Middle frontal gyrus (tissue), 1 donor: Measurements from ENCODE around the gene RANBP17.

Source experiments
- DNase-seq: peaks from one replicate; pipeline ENCODE4 v3.0.0-alpha.2; 2015; ENCODE audit warnings: low spot score; ENCODE audit errors: extremely low spot score

Gene RANBP17

GRCh38 chr5:171315386-171315891, 453.6 kb downstream of the RANBP17 start:
- DNase-seq, result no peak

- no peak for DNase-seq
These were observed 454.1 kb downstream of the RANBP17 start for GRCh38 chr5:171315925-171316257.

DNA sequence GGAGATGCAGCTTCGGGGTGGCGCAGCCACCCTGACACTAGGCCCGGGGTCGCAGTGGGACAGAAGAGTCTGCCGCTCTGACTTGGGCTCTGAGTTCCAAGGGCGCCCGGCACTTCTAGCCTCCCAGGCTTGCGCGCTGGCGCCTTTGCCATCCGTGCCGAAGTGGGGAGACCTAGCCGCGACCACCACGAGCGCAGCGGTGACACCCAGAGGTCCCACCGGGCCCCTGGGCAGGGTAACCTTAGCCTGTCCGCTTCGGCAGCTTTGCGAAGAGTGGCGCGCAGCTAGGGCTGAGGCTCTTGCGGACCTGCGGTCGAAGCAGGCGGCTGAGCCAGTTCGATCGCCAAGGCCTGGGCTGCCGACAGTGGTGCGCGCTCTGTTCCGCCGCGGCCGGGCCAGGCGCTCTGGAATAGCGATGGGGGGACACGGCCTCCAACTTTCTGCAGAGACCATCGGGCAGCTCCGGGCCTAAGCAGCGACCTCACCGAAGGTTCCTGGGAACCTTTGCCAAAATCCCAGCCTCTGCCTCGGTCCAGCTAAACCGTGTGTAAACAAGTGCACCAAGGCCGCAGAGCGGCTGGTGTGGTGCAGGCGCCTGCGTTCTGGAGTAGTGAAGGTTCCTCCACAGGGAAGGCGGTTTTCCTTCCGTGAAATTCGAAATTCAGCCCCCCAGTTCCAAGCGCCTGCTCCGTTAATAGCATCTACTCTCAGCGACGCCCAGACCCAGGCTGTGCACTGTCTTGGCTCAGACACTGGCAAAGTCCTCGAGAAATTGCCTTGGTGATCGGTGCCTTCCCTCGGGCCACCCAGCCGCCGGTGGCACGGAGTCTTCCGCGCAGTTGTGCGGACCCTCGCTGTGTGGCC, 454.7 kb downstream of the RANBP17 start:
- no peak for DNase-seq

DNA sequence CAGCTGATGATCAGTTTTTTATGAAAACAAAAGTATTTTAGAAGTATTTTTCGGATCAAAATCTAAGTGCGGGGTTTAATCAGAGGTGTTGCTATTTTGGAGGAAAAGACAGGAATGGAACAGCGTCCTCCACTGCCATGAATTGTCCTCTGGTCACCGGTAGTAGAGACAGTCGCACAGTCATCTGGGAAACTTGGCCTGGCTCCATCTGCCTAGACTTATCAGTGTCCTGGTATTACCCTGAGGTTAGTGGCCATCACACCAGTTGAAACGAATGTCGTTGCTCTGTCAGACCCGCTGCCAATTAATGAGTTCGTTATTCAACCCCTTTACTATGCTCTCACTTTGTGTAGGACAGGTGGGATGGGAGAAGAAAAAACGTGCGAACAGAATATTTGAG, 455.4 kb downstream of the RANBP17 start:
- no peak for DNase-seq

DNA sequence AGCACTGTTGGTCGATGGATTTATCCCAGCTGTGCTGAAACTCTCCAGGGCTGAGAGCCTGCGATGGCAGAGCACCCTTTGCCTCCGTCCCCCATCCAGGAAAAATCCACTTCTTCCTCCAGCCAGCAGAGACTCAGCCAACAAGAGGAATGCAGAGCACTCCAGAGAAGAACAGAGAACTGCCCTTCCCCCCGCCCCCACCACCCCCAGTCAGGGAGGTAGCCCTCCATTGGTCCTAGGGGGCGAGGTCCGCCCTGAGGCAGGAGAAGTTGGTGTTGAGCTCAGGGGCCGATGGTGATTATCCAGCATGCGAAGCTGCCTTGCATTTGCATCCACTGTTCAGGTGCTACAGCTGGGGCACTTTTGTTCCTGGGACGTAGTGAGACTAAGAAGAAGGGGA, 456.2 kb downstream of the RANBP17 start:
- DNase-seq, result no peak

DNA sequence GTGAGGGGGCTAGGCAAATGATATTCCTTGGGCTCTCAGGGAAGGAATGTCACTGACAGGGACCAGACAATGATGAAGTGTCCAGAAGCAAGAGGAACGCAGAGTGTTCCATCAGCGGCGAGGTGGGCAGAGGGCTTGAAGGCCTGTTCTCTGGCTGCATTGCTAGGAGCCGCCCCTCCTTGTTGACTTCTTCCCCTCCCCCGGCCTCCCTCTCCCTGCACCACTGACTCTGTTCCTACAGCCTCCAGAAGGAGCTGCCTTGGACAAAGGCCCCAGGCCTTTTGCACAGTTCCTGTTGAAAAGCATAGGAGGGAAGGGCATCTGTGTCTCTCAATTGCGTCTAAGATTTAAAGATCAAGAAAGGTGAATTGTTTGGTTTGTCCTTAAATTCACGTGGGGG, 459.6 kb downstream of the RANBP17 start:
- no peak for DNase-seq

DNA sequence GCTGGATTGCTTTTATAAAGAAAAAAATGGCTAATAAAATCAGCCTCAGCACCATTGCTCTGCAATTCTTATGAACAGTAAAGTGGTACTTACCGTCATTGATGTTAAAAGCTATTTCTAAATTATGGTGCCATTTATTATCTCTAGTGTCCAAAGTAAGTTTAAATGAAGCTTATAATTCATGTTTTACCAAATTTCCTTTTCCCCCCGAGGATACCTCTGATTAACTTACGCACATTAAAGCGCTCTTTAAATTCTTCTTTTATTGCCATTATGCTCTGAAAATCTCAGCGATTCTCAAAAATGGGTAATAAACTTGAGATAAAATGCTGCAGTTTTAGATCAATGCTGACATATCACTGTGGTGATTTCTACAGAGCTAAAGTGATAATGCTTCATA, 460.7 kb downstream of the RANBP17 start:
- DNase-seq, result no peak

GRCh38 chr5:171323007-171323406, 461.2 kb downstream of the RANBP17 start:
- DNase-seq, result no peak

GRCh38 chr5:171323806-171324632, 462.2 kb downstream of the RANBP17 start:
- DNase-seq, result no peak

- no peak for DNase-seq
These were observed 468.2 kb downstream of the RANBP17 start for GRCh38 chr5:171330021-171330420.

- no peak for DNase-seq
These were observed 473.8 kb downstream of the RANBP17 start for GRCh38 chr5:171335616-171336015.

DNA sequence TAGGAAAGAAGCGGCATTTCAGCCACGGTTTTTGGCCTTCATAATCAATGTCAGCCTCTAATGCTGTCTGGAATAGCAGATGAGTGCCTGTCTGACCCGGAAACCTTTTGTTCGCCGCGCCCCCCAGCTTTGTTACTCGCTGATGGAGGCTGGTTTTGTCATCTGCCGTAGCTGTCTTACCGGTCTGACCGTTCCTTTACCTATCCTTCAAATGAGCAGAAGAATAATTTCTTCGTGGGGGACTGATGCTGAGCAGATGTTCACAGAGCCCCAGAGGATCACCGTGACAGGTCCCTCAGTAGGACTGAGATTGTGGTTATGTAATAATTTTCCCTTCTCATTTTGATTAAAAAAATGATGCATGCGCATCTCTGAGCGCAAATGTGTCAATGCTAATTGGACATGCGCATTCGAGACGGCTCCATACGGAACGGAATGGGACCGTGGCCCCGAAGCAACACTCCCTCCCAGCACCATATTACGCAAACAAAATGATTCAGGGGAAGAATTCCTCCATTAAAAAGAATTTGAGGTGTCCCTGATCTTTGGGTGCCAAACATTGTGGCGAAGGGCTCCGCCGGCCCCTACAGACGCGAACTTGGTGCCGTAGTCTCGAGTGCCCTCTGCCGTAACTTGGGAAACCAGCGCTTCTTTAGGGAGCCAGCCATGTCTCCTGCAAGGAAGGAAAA, 474.8 kb downstream of the RANBP17 start:
- peak; percentile 14 for DNase-seq

DNA sequence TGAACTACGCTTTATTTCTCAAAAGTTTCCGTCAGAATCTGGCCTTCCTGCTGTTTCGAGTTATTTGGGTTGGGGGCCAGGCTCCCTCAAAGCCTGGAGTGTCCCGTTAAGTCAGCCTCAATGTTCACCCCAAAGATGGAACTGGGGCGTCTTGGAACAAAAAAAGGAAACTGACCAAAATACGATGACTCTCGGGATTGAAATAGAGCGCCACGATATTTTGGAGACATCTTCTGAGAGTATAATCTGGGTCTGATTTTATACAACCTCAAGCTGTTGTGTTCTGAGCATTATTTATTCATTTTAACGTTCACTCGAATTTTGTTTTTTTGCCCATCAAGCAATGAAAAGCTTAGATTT, 475.4 kb downstream of the RANBP17 start:
- no peak for DNase-seq

GRCh38 chr5:171340042-171340441, 478.2 kb downstream of the RANBP17 start:
- no peak for DNase-seq

DNA sequence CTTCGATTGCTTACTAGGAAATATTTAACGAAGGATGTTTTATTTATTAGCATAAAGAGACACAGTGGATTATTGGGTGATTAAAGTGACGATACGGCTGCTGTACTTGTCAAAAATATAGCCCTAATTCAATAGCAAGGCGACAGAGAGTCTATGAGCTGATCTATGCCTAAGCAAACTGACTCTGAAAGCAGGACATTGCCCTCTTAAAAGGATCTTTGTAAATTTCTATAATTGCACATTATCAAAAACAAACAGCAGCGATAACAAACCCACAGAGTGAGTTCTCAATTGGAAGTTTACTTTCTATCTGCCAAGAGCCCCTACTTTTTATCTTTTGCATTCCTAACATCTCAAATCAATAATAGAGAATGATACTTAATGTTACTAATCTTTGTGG, 478.7 kb downstream of the RANBP17 start:
- DNase-seq, result no peak

DNA sequence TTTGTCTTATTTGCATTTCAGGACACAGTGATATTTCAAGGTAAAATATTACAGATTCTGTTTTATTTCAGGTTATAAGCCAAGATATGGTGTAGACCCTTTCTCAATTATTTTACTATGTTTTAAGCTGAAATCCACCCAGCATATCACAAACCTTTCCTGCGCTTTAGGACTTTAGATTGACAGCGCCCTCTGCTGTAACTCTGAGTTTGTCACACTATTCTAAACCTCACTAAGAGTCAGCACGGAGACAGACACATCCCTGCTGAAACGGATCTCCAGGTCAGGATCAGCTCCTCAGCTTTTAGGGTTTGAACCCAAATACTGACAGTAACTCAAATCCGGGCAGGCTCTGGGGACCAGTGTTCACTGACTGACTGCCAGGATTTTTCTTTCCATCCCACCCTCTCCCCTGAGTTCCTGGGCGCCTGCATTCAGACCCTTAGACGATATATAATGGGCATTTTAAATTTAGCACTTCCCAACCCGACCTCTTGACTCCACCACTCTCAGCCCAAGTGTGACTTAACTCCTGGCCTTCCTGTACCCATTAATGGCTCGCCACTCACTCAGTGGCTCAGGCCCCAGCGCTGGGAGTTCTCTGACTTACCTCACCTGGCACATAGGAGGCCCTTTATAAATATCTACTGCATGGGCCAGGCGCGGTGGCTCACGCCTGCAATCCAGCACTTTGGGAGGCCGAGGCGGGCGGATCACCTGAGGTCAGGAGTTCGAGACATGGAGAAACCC, 480.7 kb downstream of the RANBP17 start:
- DNase-seq, result no peak

- DNase-seq, result no peak
These were observed 483.3 kb downstream of the RANBP17 start for GRCh38 chr5:171344936-171345608.
